OCI-LY3 (cell line): Measurements from ENCODE around the gene LRRN4CL.
A peak's percentile ranks its signal among the peaks of the same experiment; 100 is the strongest.
"Not testable (repeated sequence)": the region's sequence is repeated elsewhere in the genome, so short reads cannot be mapped to it uniquely, and the experiment has no call there.

Source experiments
- H2AFZ ChIP-seq: fragments of 200-600, 300-600 bp; shearing (Covaris generic); 2 replicates; pipeline ENCODE4 v1.6.0; 2014; ENCODE audit warnings: antibody characterized with exemption, low read depth, low read length
- H3K27ac ChIP-seq: fragments of 200-600, 300-600 bp; sonication (generic); 2 replicates; pipeline ENCODE4 v1.5.1; 2014; ENCODE audit warnings: mild to moderate bottlenecking, low read length, moderate library complexity, mixed read lengths
- H3K27me3 ChIP-seq: fragments of 200-600, 300-600 bp; sonication (generic); 2 replicates; pipeline ENCODE4 v1.6.1; 2014; ENCODE audit warnings: low read depth, low read length, mixed read lengths
- H3K36me3 ChIP-seq: fragments of 200-600, 300-600 bp; sonication (generic); replicated peaks from 2 replicates; pipeline ENCODE3; 2014; ENCODE audit warnings: low read depth, low read length, mixed read lengths
- H3K4me1 ChIP-seq: fragments of 300-600, 200-600 bp; sonication (generic); 2 replicates; pipeline ENCODE4 v1.6.1; 2014; ENCODE audit warnings: low read length, mixed read lengths
- H3K4me2 ChIP-seq: fragments of 200-600, 300-600 bp; sonication (generic); 2 replicates; pipeline ENCODE4 v1.6.1; 2014; ENCODE audit warnings: low read length, mixed read lengths
- H3K4me3 ChIP-seq: fragments of 300-600, 200-600 bp; sonication (generic); 2 replicates; pipeline ENCODE4 v1.5.1; 2014; ENCODE audit warnings: antibody characterized with exemption, mild to moderate bottlenecking, low read length, moderate library complexity
- H3K79me2 ChIP-seq: fragments of 300-600, 200-600 bp; shearing (Covaris generic); 2 replicates; pipeline ENCODE4 v1.6.1; 2014; ENCODE audit warnings: mild to moderate bottlenecking, low read length, mixed read lengths
- H3K9ac ChIP-seq: fragments of 300-600, 200-600 bp; shearing (Covaris generic); 2 replicates; pipeline ENCODE4 v1.6.0; 2014; ENCODE audit warnings: mild to moderate bottlenecking, low read length, moderate library complexity
- H3K9me3 ChIP-seq: fragments of 200-600, 300-600 bp; shearing (Covaris generic); 2 replicates; pipeline ENCODE4 v1.6.1; 2014; ENCODE audit warnings: low read length, mixed read lengths; ENCODE audit not compliant: insufficient read depth
- H4K20me1 ChIP-seq: fragments of 200-600, 300-600 bp; sonication (generic); 2 replicates; pipeline ENCODE4 v1.6.1; 2016; ENCODE audit warnings: low read length, mixed read lengths; ENCODE audit not compliant: insufficient read depth
- CTCF ChIP-seq: fragments of 200-600, 300-600 bp; sonication (generic); IDR thresholded peaks from 2 replicates; pipeline ENCODE4 v1.5.1; 2014; ENCODE audit warnings: antibody characterized with exemption, low read length, low read depth
- EZH2phosphoT487 ChIP-seq: fragments of 200-600 bp; shearing (Covaris generic); IDR thresholded peaks from 2 replicates; pipeline ENCODE4 v1.6.1; 2018; ENCODE audit warnings: antibody characterized with exemption, mixed run types, low read depth

The LRRN4CL gene

GRCh38 chr11:62689421-62690183, at the start of gene LRRN4CL:
LRRN4CL (minus strand) TSS chr11:62689530; CDS start chr11:62688508, 1,022 bp downstream.
- no peak within 1 kb of the TSS for H3K4me2 ChIP-seq
- no peak within 1 kb of the TSS for H3K27ac ChIP-seq
- no peak within 1 kb of the TSS for H3K9ac ChIP-seq
- no peaks in the 10 kb centered on the region for H3K9me3 ChIP-seq
- peaks cover 25% of the 10 kb centered on the region for H3K36me3 ChIP-seq
- TF ChIP-seq CTCF (no peak), EZH2phosphoT487 (no peak)
- no peaks in the 10 kb centered on the region for H4K20me1 ChIP-seq
- H2AFZ ChIP-seq = no peak within 1 kb of the TSS
- no peaks in the 10 kb centered on the region for H3K4me1 ChIP-seq
- no peaks in the 10 kb centered on the region for H3K27me3 ChIP-seq
- H3K4me3 ChIP-seq = no peak within 1 kb of the TSS
- no peaks in the 10 kb centered on the region for H3K79me2 ChIP-seq

- Histone ChIP-seq H3K79me2 (peaks cover 8% of the 10 kb centered on the region; the same call in 1 of the 2 replicates), H3K4me2 (no peak overlapping the region), H3K27ac (no peak overlapping the region), H3K4me3 (no peak overlapping the region), H3K9ac (no peak overlapping the region), H3K36me3 (peaks cover 27% of the 10 kb centered on the region), H4K20me1 (no peaks in the 10 kb centered on the region), H3K27me3 (no peaks in the 10 kb centered on the region), H3K4me1 (no peaks in the 10 kb centered on the region), H2AFZ (no peak overlapping the region), H3K9me3 (no peaks in the 10 kb centered on the region)
- no peak for TF ChIP-seq CTCF
- TF ChIP-seq EZH2phosphoT487 = no peak
Observed at GRCh38 chr11:62737196-62737595, 47.9 kb upstream of the LRRN4CL start.

- Histone ChIP-seq H3K27ac (no peak overlapping the region), H3K4me2 (no peak overlapping the region), H3K79me2 (peaks cover 41% of the 10 kb centered on the region)
Observed at GRCh38 chr11:62732830-62733229, 43.5 kb upstream of the LRRN4CL start.

GRCh38 chr11:62730076-62730475, 40.7 kb upstream of the LRRN4CL start:
- Histone ChIP-seq H3K79me2 (peaks cover 59% of the 10 kb centered on the region), H4K20me1 (peaks cover 14% of the 10 kb centered on the region), H3K36me3 (peaks cover 24% of the 10 kb centered on the region), H3K4me2 (peak overlapping the region; percentile 87), H3K4me3 (peak overlapping the region; percentile 91)
- H3K27ac ChIP-seq, H3K27me3 ChIP-seq, H3K9me3 ChIP-seq, H2AFZ ChIP-seq, H3K4me1 ChIP-seq, H3K9ac ChIP-seq: not testable (repeated sequence)

More at GRCh38 chr11:62732830-62733229, 43.5 kb upstream of the LRRN4CL start:
- Histone ChIP-seq H3K4me3 (no peak overlapping the region), H3K27me3 (no peaks in the 10 kb centered on the region), H3K9me3 (no peaks in the 10 kb centered on the region), H2AFZ (no peak overlapping the region), H4K20me1 (no peaks in the 10 kb centered on the region), H3K9ac (no peak overlapping the region), H3K36me3 (peaks cover 19% of the 10 kb centered on the region), H3K4me1 (peaks cover 8% of the 10 kb centered on the region)
- TF ChIP-seq EZH2phosphoT487 (no peak), CTCF (peak; percentile 37)
